Fibroblast of villous mesenchyme (primary cell): ENCODE data around the gene GOT1. TPM values are rescaled to one million over a fixed set of nuclear protein-coding genes. Genes with fewer than 3 reads are reported as not detected.

Experiments used
- DNase-seq: peaks from one replicate; pipeline ENCODE4 v3.0.0-alpha.2; 2010; ENCODE audit warnings: low read depth
- H3K4me3 ChIP-seq: 2 replicates; pipeline ENCODE4 v1.5.1; 2011; ENCODE audit warnings: low read depth, mild to moderate bottlenecking, low read length
- total RNA-seq: library from RNA; depleted of rRNA; stranded (reverse); fragments of >200 nt; gene quantifications from 2 replicates; pipeline ENCODE4 v1.2.3, GENCODE V29; 2012
- TF ChIP-seq, protein P1 (sequence below): IDR thresholded peaks from 2 replicates; pipeline ENCODE4 v1.5.1; 2012; ENCODE audit warnings: low read depth, mild to moderate bottlenecking, low read length; ENCODE audit not compliant: insufficient read depth

The GOT1 gene
- total RNA-seq, 1 donor, result 27.2 TPM

DNA sequence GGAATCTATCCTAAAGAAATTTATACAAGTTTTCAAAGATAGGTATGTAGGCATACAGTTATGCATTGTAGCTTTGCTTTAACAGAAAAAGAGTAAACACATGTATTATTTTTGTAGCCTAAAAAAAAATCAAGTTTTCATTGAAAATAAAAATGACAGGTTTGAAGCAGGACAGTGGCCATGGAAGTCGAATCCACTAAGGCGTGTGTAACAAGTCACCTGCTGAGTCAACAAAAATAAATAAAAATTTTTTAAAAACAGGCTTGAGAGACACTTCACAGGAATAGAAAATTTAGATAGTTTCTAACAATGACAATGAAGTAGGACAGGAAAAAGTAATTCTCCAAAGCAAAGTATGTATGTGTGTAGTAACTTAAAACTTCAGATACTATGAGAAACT lies 8.5 kb upstream of the GOT1 start:
- no peak for DNase-seq
- TF ChIP-seq, protein P1, sequence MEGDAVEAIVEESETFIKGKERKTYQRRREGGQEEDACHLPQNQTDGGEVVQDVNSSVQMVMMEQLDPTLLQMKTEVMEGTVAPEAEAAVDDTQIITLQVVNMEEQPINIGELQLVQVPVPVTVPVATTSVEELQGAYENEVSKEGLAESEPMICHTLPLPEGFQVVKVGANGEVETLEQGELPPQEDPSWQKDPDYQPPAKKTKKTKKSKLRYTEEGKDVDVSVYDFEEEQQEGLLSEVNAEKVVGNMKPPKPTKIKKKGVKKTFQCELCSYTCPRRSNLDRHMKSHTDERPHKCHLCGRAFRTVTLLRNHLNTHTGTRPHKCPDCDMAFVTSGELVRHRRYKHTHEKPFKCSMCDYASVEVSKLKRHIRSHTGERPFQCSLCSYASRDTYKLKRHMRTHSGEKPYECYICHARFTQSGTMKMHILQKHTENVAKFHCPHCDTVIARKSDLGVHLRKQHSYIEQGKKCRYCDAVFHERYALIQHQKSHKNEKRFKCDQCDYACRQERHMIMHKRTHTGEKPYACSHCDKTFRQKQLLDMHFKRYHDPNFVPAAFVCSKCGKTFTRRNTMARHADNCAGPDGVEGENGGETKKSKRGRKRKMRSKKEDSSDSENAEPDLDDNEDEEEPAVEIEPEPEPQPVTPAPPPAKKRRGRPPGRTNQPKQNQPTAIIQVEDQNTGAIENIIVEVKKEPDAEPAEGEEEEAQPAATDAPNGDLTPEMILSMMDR, result no peak

DNA sequence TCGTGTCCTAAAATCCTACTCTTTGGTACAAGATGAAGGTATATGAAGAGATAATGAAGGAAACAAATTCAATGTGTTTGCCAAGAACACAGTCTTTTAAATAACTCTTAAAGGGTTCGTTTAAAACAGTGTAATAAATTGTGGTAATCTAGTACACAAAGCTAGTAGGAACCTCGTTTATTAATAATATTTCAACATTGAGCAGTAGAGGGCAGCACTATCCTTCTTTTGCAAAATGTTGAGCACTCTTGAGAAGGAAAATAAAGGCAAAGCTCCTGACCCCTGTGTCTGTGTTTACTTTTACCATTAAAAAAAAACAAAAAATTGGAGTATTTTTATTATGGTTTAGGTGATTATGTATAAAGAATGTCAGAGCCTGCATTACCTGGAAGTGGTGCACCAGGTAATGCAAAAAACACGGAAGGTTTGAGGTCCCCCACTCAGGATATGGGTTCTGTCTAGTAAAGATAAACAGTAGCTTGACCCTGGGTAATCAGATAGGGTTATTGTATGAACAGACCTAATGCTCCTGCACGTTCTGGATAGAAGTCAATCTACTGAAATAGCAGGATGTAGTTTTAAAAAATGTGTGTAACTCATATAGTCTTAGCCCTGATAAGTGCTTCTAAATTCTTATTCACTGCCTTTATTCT lies 5.7 kb upstream of the GOT1 start:
- H3K4me3 ChIP-seq, result no peak overlapping the region
- TF ChIP-seq, protein P1, result peak; percentile 52
- DNase-seq, result peak; percentile 63

More for the DNA sequence above, 8.5 kb upstream of the GOT1 start:
- no peak overlapping the region for H3K4me3 ChIP-seq

DNA sequence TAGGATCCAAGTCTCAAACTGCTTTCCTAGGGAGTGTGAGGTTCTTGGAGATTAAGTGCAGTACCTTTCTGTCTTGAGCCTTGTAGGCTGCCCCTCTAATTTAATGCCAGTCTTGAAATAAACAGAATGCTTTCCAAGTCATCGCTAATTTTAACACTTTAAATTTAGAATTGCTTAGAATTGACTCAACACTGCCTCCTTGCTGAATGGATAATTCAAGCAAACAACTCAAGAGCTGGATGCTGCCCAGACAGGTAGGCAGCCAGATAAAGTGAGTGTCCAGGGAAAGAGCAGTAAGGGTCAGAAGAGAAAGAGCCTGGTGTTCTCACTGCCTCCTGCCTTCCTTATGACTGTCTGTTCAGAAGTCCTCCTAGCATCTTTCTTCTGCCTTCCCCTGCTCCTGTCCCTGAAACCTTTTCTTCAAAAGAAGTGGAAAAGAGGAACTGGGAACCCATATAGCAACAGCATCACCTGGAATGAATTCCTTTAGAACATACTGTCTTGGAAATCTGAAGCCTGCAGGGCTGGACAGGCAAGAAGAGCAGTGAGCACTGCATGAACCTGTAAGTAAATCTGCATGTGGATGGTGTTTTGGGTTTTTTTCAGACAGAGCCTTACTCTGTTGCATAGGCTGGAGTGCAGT lies 3.1 kb upstream of the GOT1 start:
- DNase-seq, result no peak
- TF ChIP-seq, protein P1, result peak; percentile 26
- H3K4me3 ChIP-seq, result no peak overlapping the region

DNA sequence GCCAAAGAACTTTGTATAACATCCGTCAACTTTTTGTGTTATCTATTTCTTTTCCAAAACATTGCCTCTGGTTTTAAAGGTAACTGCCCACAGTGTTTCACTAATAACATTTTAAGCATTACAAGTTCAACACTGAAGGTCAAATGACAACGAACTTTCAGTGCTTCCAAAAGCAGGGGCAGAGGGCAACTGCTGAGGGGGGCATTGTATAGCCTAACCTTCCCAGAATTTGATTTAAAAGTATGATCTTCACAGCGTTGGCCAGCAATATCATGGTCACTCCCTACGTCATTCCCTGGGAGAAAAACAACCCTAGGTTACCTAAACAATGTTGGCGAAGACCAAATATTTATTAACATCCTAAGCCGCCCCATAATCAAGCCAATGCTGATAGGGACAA lies 2.5 kb upstream of the GOT1 start:
- no peak overlapping the region for H3K4me3 ChIP-seq
- TF ChIP-seq, protein P1, result no peak
- DNase-seq, result no peak

DNA sequence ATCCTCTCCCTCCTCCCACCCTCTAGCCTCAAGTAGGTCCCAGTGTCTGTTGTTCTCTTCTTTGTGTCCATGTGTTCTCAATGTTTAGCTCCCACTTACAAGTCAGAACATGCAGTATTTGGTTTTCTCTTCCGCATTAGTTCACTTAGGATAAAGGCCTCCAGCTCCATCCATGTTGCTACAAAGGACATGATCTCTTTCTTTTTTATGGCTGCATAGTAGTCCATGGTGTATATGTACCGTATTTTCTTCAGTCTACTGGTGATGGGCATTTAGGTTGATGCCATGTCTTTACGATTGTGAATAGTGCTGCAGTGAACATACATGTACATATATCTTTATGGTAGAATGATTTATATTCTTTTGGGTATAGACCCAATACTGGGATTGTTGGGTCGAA lies 1.6 kb upstream of the GOT1 start:
- no peak overlapping the region for H3K4me3 ChIP-seq
- TF ChIP-seq, protein P1, result no peak
- DNase-seq, result no peak

DNA sequence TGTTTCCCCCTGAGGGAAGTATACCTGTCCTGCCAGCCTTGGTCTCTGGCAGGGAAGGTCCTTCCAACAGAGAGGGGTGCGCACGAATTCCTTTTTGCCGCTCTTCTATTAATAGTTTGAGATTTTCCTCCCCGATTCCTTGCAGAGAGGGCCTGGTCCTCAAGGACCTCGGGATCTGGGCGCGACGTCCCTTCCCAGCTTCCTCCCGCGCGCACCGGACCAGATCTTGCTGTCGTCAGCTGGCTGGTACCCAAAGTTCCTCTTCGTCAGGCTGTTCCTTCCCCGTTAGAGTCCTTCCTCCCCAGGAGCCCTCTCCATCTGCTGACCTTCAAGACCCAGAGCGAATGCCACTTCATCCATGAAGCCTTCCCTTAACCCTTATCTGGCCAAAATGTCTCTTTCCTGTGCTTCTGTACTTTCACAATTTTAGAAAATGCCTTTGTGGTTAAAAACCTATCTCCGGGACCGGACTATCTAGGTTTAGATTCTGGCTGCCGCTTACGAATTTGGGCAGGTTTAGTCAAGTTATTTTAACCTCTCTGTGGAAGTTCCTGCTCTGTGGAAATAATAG lies 851 bp upstream of the GOT1 start:
- TF ChIP-seq, protein P1, result no peak
- peak; percentile 57 for DNase-seq
- peak overlapping the region; percentile 99 for H3K4me3 ChIP-seq
